Glomerular visceral epithelial cell (primary cell): Measurements from ENCODE around the gene RHOBTB1.
"Not testable (repeated sequence)": the region's sequence is repeated elsewhere in the genome, so short reads cannot be mapped to it uniquely, and the experiment has no call there.

Experiments
- DNase-seq: peaks from one replicate; pipeline ENCODE4 v3.0.0-alpha.2; 2016; ENCODE audit errors: extremely low spot score

RHOBTB1 gene

DNA sequence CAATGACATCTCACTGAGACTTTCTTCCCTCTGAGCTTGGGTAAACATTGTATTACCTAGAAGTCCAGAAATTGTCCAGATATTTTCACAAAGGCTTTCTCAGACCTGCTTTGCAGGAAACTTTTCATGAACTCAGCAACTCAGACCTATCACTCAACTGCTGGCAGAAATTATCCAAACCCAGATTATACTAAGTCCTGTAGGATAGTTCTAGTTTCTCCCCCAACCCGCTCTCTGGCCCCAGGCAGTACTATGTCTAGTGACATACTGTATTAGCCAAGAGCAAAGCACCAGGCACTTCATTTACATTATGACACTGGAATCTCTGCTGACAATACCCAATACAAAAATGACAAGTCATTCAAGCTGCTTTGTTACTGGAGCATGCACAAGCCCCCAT, 75.0 kb downstream of the RHOBTB1 start:
- DNase-seq = no peak

DNA sequence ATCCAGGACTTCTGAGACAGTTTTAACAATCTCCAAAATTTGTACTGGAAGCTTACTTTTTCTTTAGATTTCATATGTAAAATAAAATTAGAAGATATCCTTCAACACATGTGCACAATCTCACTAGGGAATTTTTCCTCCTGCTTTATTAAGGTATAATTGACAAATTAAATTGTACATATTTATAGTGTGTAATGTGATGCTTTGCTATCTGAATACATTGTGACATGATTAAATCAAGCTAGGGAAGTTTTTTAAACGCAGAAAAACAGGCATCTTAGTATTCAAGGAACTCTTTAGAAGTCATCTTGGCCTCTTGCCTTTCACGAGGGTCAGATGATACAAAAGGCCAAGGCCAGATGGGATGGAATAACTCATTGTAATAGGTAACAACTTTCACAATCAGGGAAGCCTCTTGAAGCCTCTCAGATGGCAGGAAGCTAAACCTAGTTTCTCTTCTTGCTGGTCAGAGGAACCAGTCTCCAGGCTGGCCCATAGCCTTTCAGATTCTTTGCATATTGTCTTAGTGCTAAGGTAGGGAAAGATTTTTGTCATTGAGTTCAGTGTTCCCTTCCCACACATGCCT, 78.7 kb downstream of the RHOBTB1 start:
- DNase-seq = no peak

DNA sequence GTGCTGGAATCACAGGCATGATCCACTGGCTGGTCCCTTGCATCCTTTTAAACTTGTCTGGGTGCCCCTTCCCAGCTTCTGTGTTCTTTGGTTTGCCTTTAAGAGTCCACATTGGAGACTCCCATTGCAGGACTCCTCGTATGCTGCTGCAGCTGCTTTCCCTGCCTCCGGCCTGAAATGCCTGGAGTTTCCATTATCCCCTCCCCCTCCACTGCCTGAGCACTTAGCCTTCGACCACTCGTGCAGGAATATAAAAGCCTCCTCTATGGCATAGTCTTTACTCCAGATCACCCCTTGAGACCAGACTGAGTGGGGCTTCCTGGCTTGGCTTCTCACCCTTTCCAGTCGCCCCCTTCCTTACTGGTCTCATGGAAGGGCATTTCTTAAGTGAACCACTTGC, 80.2 kb downstream of the RHOBTB1 start:
- DNase-seq = no peak

DNA sequence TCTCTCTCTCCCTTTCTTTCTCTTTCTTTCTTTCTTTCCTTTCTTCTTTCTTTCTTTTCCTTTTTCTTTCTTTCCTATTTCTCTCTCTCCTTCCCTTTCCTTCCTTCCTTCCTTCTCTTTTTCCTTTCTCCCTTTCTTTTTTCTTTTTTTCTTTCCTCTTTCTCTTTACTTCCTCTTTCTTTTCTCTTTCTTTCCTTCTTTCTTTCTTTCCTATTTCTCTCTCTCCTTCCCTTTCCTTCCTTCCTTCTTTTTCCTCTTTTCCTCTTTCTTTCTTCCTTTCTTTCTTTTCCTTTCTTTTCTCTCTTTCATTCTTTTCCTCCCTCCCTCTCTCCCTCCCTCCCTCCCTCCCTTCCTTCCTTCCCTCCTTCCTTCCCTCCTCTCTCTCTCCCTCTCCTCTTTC, 81.5 kb downstream of the RHOBTB1 start:
- no peak for DNase-seq

- DNase-seq = no peak
Measured at GRCh38 chr10:60856405-60856804, 87.6 kb downstream of the RHOBTB1 start.

DNA sequence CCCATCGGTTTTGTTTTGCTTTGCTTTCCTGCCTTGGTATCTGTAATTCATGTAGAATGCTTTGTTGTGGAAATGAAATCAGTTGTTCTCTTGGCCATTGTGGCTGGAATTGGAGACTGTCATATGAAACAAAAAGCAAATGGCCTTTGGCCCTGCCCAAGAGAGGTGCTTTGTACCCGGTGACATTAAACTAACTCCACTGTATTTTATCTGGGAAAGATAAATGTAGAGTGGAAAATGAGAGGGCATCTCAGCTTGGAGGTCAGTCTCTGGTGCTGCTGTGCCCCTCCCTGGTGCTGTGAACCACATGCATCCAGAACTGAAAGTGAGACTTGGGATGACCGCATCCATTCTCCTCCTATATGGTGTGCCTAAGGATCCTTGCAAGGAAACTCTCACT, 90.3 kb downstream of the RHOBTB1 start:
- DNase-seq = no peak

- no peak for DNase-seq
Measured at GRCh38 chr10:60853107-60853506, 90.9 kb downstream of the RHOBTB1 start.

- DNase-seq = no peak
Measured at GRCh38 chr10:60849740-60850139, 94.2 kb downstream of the RHOBTB1 start.

GRCh38 chr10:60849217-60849616, 94.8 kb downstream of the RHOBTB1 start:
- no peak for DNase-seq

- DNase-seq = no peak
Measured at GRCh38 chr10:60848680-60849079, 95.3 kb downstream of the RHOBTB1 start.

DNA sequence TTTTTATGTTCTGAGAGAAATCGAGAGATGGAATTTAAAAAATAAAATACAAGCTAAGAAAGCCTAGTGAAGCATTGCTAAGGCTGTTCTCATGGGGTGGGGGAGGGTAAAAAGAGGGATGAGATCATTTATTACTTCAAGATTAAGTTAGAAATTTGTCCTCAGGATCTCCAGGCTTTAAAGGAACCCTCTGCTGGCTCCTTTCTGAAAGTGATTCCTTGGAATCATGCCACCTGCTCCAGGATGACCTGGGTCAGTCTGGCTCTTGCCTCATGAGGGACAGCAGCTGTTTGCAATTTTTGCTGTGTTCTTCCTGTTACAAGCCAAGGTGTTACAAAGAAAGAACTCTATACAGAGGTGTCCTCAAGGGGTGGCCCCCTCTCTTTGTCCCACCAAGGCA, 95.9 kb downstream of the RHOBTB1 start:
- peak; percentile 70 for DNase-seq

GRCh38 chr10:60846173-60846572, 97.8 kb downstream of the RHOBTB1 start:
- DNase-seq = peak; percentile 23

- no peak for DNase-seq
Measured at GRCh38 chr10:60845038-60845437, 98.9 kb downstream of the RHOBTB1 start.

DNA sequence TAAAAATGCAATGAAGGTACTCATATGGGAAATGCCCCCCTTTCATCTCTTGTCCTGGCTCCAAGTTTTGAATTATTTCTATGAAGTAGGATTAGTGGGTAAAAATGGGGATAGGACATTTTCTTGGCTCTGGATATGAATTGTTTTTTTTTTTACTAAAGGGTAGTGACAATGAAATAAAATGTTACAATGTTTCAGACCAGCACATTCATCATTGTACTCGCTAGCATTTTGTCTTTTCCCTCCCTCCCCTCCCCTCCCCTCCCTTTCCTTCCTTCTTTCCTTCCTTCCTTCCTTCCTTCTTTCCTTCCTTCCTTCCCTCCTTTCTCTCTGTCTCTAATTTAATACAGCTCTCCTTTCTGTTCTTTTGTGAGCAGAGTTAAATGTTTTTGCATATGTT, 101.3 kb downstream of the RHOBTB1 start:
- no peak for DNase-seq

- not testable (repeated sequence) for DNase-seq
Measured at GRCh38 chr10:60841227-60841626, 102.8 kb downstream of the RHOBTB1 start.

DNA sequence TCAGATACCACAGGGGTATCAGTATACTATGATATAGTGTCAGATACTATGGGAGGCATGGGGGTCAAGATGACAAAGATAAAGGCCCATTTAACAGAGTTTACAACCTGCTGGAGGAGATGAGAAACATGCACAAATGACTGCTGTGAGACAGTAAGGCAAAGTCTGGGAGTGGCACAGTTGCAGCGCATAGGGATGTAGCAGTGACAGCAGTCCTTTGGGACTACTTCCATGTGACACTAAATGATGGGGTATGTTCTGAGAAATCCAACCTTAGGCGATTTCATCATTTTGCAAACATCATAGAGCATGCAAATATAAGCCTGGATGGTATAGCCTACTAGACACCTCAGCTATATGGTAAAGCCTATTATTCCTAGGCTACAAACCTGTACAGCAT, 108.9 kb downstream of the RHOBTB1 start:
- DNase-seq = no peak

- no peak for DNase-seq
Measured at GRCh38 chr10:60834401-60834800, 109.6 kb downstream of the RHOBTB1 start.

DNA sequence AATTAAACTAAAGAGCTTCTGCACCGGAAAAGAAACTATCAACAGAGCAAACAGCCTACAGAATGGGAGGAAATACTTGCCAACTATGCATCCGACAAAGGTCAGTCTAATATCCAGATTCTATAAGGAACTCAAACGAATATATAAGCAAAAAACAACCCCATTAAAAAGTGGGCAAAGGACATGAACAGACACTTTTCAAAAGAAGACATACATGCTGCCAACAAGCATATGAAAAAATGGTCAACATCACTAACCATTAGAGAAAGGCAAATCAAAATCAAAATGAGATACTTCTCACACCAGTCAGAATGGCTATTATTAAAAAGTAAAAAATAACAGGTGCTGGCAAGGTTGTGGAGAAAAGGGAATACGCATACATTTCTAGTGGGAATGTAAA, 111.8 kb downstream of the RHOBTB1 start:
- not testable (repeated sequence) for DNase-seq

DNA sequence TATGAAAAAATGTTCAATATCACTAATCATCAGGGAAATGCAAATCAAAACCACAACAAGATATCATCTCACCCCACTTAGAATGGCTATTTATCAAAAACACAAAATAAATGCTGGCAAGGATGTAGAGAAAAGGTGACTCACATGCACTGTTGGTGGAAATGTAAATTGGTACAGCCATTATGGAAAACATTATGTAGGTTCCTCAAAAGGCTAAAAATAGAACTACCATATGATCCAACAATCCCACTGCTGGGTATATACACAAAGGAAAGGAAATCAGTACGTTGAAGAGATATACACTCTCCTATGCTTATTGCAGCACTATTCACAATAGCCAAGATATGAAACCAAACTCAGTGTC, 115.5 kb downstream of the RHOBTB1 start:
- DNase-seq = no peak

- peak; percentile 33 for DNase-seq
Measured at GRCh38 chr10:60827791-60828488, 116.0 kb downstream of the RHOBTB1 start.

- DNase-seq = no peak
Measured at GRCh38 chr10:60825520-60825919, 118.5 kb downstream of the RHOBTB1 start.

- no peak for DNase-seq
Measured at GRCh38 chr10:60823324-60823723, 120.7 kb downstream of the RHOBTB1 start.

DNA sequence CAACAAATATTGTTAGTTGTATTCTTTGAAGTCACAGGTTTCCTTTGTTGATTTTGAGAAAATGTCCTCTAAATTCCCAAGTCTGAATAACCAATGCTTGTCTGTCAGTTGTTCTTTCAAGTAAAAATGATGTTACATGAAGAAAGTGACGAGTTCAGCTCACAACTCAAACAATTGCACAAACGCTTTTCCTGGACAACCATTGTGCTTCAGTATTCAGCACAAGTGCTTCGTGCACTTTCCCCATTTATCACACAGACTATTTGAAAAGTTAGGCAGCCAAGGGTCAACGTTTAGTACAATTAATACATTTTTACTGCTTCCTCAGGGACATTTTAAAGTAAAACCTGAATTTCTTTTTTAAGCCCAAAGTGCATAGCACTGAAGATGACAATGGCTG, 121.2 kb downstream of the RHOBTB1 start:
- no peak for DNase-seq

GRCh38 chr10:60821656-60822055, 122.3 kb downstream of the RHOBTB1 start:
- no peak for DNase-seq
